Hepatocyte (in vitro differentiated cells): ENCODE measurements around the gene HUWE1.

Experiments
- CTCF ChIP-seq: fragments of 200-600 bp; sonication (generic); IDR thresholded peaks from 2 replicates; pipeline ENCODE4 v1.5.1; 2016; ENCODE audit warnings: antibody characterized with exemption, mild to moderate bottlenecking; ENCODE audit not compliant: poor library complexity
- EZH2phosphoT487 ChIP-seq: fragments of 200-600 bp; sonication (generic); IDR thresholded peaks from one replicate; pipeline ENCODE4 v1.6.1; 2018; ENCODE audit warnings: antibody characterized with exemption, mild to moderate bottlenecking, low read depth, moderate library complexity; ENCODE audit not compliant: unreplicated experiment, severe bottlenecking

DNA sequence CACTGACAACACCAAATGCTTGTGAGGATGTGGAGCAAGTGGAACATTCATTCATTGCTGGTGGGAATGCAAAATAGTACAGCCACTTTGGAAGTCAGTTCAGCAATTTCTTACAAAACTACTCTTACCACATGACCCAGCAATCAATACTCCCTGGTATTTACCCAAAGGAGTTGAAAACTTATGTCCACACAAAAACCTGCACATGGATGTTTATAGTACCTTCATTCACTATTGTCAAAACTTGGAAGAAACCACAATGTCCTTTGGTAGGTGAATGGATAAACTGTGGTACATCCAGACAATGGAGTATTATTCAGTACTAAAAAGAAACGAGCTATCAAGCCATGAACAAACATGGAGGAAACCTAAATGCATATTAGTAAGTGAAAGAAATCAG lies 27.5 kb downstream of the HUWE1 start:
- TF ChIP-seq CTCF (no peak), EZH2phosphoT487 (no peak)
